GM18517 (cell line): ENCODE data around the gene CARD11.
"Not testable (repeated sequence)": the region's sequence is repeated elsewhere in the genome, so short reads cannot be mapped to it uniquely, and the experiment has no call there.

ENCODE experiments used
- ATAC-seq: cut with Tn5 transposase; IDR thresholded peaks from one replicate; pipeline ENCODE4 v1.9.1; 2021; ENCODE audit warnings: mild to moderate bottlenecking, moderate library complexity; ENCODE audit not compliant: unreplicated experiment

CARD11 gene

DNA sequence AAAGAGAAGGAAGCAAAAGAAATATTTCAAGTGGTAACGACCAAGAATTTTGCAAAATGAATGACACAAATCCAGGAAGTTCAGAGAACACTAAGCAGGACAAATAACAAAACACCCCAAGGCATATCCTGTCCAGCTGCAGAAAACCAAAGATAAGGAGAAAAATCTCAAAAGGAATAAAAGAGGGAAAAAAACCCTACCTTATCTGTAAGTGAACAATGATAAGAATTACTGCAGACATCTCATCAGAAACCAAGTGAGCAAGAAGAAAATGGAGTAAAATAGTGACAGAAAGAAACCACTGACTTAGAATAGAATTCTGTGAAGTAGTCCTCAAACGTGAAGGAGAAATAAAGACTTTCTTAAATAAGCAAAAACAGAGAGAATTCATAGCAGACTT lies 21.8 kb downstream of the CARD11 start:
- no peak for ATAC-seq

DNA sequence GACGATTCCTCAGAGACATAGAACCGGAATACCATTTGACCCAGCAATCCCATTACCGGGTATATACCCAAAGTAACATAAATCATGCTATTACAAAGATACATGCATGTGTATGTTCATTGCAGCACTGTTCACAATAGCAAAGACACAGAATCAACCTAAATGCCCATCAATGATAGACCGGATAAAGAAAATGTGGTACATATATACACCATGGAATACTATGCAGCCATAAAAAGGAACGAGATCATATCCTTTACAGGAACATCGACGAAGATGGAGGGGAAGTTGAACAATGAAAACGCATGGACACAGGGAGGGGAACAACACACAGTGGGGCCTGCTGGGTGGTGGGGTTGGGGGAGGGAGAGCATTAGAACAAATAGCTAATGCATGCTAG lies 22.4 kb downstream of the CARD11 start:
- not testable (repeated sequence) for ATAC-seq

DNA sequence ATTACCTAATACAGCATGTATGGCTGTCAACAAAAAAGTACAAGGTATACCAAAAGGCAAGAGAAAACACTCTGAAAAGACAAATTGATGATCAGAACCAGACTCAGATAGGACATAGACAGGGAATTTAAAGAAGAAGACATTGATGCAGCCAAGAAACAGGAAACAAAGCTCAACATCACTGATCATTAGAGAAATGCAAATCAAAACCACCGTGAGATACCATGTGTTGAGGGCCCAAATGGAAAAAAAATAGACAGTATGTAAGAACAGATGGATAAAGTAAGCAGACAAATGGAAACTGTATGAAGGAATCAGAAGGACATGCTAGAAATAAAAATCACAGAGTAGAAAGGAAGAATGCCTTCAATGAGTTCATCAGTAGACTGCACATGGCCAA lies 23.3 kb downstream of the CARD11 start:
- no peak for ATAC-seq

DNA sequence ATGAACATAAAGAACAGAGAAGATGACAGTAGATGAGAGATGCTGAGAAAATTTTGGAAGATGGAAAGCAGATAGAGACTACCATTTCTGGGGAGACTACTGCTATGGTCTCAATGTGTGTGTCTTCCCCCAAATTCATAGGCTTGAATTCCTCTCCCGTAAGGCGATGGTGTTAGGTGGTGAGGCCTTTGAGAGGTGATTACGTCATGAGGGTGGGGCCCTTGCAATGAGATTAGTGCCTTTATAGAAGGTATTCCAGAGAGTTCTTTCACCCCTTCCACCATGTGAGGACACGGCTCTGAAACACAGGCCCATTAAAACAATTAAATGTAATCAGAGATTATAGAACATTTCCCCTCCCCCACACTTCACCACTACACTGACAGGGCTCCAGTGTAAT lies 23.9 kb downstream of the CARD11 start:
- ATAC-seq: no peak

DNA sequence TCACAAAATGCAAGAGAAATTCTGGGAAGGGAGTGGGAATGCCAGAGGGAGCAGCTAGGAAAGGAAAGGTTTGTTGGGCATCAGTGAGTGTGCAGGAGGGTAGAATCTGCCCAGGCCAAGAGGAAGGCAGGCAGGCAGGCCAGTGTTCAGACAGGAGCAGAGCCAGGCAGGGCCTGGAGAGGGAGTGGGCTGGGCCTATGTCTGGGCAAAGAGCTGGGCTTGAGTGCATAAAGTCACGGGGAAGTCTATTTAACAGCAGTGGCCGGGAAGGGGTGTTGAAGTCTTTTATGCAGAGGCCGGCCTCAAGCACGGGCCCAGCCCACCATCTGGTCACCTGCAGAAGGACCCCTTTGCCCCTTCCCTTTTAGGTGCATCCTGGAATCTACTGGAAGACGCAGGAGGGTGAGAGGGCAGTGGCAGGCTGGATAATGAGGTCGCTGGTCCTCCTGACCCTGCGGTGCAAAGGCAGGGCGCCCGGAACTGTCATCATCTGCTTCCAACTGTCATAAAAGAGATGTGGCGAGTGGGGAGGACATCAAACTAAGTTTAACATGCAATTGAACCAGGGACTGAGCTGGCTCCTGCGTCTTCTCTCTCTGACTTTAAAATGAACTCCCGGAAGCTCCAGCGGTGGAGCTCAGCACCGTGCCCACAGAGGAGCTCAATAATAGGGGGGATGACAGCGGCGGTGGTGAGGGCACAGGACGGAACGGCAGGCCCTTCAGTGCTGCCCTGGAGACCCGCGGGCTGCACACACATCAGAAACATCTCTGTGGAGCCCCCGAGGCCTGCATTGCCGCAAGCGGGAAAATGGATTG lies 29.5 kb downstream of the CARD11 start:
- ATAC-seq: no peak

DNA sequence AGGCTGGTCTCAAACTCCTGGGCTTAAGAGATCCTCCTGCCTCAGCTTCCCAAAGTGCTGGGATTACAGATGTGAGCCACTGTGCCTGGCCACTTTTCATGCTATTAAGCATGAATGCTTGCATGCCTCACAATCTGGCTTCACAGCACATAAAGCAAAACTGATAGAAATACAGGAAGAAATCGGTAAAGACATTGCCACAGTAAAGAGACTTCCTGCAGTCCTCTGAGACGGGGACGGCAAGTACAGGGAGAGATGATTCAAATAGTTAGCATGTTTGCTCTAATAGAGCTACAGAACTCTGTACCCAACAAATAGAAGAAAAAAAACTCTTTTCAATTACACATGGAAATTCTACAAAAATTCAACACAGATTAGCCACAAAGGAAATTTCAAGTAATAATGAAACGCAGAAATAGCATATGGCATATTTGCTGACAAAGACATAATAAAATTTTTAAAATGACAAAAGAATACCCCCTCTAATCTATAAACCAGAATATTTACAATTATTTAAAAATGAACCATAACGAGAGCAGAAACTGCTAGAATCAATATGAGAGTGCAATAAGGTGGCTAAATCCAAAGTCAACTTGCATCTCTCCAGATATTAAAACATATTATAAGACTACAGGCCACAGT lies 32.3 kb downstream of the CARD11 start:
- ATAC-seq: no peak

DNA sequence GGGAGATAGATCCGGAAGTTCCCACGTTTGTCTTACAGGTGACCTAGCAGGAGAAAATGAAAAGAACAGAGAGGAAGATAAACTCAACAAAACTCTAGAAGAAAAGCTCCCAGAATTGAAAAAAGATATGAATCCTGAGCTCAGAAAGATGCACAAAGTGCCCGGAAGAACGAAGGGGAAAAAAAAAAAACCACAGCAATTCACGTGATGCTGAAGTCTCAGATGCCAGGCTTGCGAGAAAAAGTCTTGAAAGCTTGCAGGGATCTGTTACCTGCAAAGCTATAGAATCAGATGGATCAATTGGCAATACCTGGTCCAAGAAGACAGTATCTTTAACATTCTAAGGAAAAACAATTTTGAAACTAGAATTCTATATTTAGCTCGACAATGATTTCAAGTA lies 33.5 kb downstream of the CARD11 start:
- ATAC-seq: no peak

DNA sequence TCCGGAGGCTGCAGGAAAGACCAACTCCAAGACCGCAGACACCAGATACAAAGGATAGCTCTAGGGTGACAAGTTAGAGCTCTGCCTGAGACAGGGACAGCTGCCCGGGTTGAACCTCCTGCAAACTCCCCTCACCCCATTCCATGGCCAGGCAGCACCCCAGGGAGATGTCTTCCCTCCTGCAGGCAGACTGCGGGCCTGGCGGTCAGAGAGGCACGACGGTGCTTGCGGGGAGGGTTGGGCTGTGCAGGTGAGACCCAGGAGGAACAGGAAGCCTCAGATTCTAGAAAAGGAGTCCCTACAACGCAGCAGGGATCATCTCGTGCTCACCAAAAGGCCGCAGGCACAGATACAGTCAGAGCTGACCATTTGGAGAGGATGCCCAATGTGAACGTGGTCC lies 34.6 kb downstream of the CARD11 start:
- no peak for ATAC-seq

DNA sequence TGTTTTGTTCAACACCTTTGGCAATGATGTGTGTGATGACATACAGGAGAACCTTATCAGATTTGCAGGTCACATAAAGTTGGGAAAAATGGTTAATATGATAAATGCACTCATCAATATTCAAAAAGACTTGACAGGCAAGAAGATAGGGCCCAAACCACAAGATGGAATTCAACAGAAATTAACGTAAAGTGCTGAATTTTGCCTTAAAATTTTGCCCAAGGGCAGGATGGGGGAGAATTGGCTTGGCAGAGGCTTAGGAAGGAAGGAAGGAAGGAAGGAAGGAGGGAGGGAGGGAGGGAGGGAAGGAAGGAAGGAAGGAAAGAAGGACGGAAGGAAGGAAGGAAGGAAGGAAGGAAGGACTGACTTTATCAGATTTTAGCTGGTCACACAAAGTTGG lies 35.3 kb downstream of the CARD11 start:
- no peak for ATAC-seq

DNA sequence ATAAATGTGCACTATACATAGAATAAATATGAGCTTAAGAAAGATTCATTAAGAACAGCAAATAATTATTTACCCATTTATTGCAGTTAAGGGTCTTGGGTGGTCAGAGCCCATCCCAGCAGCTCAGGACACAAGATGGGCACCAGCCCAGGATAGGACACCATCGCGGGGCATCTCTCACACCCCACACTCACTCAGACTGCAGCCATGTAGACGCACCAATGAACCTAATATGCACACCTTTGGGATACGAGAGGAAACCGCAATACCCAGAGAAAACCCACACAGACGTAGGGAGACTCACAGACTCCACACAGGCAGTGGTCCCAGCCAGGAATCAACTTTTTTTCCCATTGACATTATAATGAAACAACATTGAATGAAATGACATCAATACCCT lies 36.0 kb downstream of the CARD11 start:
- ATAC-seq: no peak

DNA sequence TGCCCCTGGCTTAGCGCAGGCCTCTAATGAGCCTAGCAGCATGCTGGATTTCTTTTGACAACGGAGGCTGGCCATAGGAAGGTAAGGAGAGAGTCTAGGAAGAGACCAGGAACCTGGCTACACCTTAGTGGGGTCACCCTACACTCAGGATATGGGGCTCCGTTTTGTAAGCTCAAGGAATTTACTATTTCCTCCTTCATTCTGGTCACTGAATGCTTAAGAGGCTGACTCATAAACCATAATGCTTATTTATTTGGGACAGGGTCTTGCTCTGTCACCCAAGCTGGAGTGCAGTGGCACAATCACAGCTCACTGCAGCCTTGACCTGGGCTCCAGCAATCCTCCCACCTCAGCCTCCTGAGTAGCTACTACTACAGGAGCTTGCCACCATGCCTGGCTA lies 38.4 kb downstream of the CARD11 start:
- no peak for ATAC-seq

DNA sequence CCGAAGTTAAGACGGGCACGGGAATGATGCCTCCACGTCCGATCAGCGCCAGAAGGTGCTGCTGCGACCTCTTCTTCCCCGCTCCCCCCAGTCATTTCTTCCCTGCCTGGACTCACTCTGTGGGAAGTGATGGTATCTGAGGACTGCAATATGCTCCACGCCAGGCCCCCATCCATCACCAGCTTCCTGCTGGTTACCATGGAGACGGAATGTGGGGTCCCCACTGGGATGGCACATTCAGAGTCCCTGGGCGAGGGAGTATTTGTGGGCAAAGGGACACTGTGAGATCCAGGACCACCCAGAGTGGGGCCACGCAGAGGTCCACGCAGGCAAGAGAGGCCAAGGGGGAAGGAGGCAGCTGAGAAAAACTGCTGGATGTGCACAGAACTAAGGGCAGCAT lies 39.7 kb downstream of the CARD11 start:
- no peak for ATAC-seq

DNA sequence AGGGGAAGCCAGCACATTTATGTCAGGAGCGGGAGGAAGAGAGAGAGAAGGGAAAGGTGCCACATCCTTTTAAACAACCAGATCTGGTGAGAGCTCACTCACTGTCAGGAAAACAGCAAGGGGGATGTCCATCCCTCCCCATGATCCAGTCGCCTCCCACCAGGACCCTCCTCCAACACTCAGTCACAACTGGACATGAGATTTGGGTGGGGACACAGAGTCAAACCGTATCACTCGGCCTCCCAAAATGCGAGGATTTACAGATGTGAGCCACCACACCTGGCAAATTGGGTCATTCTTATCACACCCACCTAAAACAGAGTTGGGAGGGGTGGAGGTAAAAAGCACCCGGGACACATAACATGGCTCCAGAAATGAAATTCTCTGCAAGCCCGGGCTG lies 41.0 kb downstream of the CARD11 start:
- ATAC-seq: no peak

DNA sequence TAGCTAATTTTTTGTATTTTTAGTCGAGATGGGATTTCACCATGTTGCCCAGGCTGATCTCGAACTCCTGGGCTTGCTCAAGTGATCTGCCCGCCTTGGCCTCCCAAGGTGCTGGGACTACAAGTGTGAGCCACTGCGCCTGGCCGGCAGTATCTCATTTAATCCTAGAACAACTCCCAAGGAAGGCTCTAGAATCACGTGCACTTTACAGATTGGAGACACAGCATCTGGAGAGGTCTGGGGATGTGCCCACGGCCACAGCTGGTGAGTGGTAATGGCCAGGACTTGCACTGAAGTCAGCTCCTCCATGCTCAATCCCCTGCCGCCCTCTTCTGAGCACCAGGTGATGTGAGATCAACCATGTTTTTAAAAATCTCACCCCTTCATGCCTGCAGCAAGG lies 43.1 kb downstream of the CARD11 start:
- ATAC-seq: no peak

DNA sequence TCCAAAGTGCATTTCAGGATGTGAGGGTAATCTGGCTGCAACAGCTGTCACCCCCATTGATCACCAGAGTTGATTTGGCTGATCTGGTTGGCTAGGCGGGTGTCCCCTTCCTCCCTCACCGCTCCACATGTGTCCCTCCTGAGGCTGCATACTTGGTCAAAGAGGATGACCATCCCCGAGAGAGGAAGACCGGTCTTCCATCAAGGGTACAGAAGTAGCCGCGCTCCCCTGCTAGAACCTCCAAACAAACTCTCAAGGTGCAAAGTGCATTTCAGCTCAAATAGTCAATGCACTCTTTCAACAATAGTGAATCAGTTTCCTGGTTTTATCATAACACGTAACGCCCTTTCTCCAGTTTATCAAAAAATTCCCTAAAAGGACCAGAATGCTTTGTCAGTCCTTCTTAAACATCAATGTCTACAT lies 44.6 kb downstream of the CARD11 start:
- no peak for ATAC-seq

DNA sequence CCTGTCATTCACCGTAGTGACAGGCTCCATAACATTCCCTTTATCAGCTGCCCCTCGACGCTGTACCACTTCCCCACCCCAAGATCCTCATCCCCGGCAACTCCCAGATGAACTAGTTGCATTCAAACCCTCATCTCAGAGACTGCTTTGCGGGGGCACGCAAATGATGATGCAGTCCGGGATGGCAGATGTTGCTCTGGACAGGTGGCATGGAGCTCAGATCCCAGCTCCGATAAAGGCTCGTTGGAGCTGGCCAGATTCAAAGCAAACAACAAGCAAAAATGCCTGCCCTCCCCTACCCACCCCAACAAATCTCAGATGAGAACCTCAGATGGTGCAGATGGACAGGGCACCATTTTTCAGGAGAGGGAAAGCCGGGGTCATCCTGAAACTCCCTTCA lies 46.7 kb downstream of the CARD11 start:
- no peak for ATAC-seq

DNA sequence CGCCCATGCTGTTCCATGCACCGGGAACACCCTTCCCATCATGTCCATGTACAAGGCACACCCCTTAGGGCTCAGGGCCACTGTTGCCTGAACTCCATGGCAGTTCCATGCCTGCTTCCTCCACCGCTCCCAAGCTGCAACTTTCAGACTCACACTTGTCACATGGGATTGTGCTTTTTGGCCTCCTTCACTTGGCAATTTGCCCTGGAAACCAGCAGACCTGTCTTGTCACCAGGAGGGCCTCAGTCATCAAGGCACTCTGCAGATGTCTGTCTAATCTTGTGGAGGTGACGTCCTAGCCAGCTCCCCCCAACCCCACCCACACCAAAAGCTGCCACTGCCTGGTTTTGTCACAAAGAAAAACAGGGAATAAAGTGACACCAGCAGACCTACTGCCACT lies 47.5 kb downstream of the CARD11 start:
- no peak for ATAC-seq

DNA sequence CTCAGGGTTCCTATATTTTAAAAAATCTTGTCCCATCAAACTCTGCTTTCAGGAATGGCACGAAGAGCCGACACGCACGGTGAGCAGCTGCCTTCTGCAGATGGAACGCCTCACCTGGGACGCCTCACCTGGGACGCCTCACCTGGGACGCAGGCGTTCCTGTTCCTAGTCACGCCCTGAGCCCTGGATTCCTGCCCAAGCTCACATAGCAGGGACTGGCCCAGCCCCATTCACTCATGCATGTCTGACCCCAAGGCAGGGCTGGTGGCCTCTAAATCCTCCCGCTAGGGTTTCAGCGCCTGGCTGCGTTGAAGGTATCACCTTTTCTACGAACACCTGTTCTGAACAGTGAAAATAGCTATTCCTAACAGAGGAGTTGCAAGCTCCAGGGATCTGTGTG lies 49.8 kb downstream of the CARD11 start:
- ATAC-seq: no peak

DNA sequence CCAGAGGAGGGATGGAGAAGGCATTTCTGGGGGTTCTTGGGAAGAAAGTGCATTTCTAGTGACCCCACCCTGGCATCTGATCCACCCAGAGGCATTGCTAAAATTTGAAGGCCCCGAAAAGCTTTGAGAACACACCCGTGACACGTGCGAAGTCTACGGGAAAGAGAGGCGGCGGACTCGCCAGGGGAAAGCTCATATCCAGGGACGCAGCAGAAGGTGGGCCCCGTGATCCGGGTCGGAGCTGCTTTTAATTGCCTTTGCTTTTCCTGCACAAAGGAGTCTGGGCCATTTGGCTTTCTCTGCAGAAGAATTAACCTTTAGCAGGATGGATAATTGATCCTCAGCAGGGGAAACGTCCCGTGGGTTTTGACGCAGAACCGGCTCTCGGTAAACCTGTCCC lies 50.3 kb downstream of the CARD11 start:
- ATAC-seq: no peak

DNA sequence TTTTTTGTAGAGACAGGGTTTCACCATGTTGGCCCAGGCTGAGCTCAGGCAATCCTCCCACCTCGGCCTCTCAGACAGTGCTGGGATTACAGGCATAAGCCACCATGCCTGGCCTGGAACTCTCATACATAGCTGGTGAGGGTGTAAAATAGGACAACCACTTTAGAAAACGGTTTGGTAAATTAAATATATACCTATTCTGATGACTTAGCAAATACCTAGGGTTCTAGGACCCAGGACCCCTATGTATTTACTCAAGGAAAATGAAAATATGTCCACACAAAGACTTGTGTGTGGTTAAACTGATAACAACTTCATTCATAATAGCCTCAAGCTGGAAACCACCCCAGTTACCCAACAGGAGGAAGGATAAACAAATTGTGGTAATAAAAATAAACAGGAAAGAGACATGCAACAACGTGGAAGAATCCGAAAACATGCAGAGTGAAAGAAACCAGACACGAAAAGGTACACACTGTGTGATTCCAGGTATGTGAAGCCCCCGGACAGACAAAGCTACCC lies 52.7 kb downstream of the CARD11 start:
- no peak for ATAC-seq

DNA sequence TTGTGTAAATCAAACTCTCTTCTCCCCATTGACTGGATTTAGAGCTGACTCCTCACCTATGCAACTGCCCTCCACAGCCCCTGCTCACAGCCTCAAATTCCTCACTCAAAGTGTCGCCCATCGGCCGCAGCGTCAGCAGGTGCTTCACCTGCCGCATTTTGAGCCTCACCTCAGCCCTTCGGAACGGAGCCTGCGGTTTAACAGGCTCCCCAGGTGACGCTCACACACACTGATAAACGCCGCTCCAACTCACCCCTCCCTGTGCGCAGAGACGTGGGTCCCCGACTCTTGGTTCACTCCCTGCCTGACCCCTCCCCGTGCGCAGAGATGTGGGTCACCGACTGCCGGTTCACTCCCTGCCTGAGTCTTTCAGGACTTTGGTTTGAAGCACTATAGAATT lies 57.1 kb downstream of the CARD11 start:
- no peak for ATAC-seq

DNA sequence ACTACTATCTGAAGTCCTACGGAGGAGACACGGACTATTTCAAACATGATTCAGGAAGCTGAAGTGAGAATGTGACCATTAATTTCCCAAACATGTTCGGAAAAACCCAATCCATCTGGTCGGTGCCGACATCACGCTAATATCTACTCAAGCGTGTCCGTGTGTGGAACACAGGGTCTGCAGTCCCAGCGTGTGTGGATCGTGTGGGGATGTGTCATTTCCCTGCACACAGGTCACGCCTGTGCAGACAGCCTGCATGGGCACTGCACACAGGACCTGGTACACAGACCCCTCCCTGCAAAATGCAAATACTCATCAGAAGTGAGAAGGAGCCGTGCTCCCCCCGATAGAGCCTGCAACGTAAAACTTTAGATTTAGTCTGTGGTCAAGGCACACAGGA lies 57.8 kb downstream of the CARD11 start:
- no peak for ATAC-seq

DNA sequence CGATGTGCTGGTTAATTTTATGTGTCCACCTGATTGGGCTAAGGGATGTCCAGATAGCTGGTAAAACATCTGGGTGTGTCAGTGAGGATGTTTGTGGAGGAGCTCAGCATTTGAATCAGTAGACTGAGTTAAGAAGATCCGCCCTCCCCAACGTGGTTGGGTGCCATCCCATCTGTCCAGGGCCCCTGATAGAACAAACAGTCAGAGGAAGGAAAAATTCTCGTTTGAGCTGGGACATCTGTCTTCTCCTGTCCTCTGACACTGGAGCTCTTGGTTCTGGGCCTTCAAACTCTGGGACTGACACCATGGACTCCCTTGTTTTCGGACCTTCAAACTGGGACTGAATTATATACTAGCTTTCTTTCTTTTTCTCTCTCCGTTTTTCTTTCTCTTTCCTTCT lies 59.6 kb downstream of the CARD11 start:
- no peak for ATAC-seq
